DMS53 treated with DMSO at 0.1 percent for 48 hours (cell line): Measurements from ENCODE around the gene CATSPER3.

ENCODE experiments used
- DNase-seq: peaks from one replicate; lab custom pipeline; 2025; ENCODE audit not compliant: unreplicated experiment; lab: John Stamatoyannopoulos, UW

Gene CATSPER3

GRCh38 chr5:134967607-134968006 lies at the start of gene CATSPER3:
Gene CATSPER3, plus strand, starts transcription at chr5:134967907. Its CDS starts 85 bp downstream, at chr5:134967992.
- no peak for DNase-seq

GRCh38 chr5:134918861-134919260 lies 48.8 kb upstream of the CATSPER3 start:
- DNase-seq = no peak

DNA sequence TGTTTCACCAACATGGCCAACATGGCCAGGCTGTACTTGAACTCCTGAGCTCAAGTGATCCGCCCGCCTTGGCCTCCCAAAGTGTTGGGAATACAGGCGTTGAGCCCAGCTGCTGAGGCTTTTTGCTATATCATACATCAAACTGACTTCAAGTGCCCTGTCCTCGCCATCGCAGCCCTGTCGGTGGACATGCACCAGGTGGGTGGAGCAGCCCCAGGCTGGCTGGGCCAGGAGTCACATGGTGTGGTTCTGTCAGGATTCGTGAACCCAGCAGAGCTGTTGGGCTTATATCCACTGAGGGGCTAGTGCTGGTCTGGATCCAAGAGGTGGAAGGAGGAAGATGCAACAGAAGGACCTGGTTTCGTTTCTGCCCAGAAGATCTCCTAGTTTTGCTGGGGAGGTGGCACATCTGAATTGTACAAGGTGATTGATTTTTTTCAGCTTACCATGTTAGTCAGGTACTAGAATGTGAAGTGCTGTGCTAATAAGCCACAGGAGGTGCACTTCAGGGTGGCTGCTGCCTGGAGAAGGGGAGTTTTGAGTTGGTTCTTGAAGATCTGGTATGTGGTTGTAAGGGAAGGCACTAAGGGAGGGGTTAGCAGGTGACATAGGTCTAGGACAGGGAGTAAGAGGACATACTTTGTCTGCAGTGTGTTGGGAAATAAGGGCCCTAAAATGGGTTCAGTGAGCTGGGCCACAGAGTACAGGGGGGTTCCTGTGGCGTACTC lies 46.7 kb upstream of the CATSPER3 start:
- DNase-seq = no peak

GRCh38 chr5:134932508-134932907 lies 35.2 kb upstream of the CATSPER3 start:
- DNase-seq = no peak

DNA sequence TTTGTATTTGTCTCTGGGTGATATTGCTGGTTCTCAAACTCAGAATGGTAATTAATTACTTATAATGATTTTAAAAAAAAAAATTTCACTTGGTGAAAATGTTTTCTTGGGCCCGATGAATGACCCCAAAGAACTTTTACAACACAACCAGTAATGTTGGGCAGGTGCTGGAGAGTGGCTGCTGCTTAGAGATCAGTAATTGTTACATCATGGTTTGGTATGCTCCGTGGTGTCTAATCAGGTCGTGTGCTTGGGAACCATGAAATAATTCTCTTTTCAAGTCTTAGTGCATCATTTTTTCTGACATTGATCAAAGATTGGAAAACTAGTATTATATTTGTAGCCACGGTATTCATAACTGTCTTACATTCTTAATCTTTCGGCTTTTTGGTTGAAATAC lies 33.5 kb upstream of the CATSPER3 start:
- DNase-seq = no peak

DNA sequence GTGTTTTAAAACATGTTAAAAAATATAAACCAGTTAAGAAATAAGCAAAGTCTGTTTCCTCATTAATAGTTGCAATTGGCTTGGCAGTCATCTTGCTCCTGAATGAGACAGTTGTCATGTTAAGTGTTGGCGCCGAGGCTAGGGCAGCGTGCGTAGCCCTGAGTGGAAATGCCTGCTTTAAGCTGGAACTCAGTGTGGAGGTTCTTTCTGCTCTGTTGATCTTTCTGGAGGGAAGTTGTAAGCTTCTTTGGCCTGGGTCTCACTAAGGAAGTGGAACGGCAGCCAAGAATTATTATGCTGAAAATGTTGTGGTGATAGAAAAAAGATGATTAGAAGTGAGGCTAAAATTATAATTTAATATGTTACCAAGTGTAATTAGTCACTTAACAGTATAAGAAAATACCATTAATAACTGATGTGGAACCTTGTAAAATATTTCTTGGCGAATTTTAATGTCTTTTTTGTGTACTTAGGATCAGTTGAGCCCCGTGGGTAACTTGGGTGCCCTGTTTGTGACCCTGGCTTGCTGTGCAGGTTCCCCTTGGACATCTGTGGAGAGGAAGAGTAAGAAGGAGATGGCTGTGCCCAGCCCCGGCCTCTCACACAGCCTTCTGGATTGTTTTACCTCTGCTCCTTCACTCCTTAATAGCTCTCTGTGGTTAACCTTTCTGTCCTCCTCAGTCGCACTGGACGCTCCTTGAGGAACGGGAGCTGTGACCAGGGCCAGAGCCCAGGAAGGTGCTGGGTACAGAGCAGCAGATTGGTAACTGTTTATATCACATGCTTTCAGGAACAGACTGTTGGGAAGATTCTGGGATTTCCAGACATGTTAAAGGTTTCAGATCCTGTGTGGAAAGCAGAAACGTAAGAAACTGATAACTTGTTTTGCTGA lies 31.8 kb upstream of the CATSPER3 start:
- no peak for DNase-seq

DNA sequence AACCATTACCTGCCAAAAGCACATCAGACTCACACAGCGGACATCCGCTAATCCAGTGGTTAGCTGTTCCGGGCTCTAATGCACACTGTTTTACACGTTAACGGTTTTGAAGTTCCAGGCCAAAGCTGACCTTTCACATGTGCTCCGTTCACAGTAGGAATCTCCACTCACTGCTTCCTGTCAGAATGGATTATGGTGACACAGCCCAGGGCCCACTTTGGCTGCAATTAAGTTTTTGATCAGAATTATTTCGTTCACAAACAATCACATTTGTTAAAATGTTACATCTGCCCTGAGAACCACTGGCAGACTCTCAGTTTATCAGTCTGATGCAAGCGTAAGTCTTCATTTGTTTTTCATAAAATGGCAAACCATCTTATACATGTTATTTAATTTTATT lies 30.2 kb upstream of the CATSPER3 start:
- no peak for DNase-seq

GRCh38 chr5:134938030-134938429 lies 29.7 kb upstream of the CATSPER3 start:
- DNase-seq = no peak

GRCh38 chr5:134939500-134939899 lies 28.2 kb upstream of the CATSPER3 start:
- DNase-seq = no peak

- no peak for DNase-seq
Observed at GRCh38 chr5:134943547-134943946, 24.2 kb upstream of the CATSPER3 start.

DNA sequence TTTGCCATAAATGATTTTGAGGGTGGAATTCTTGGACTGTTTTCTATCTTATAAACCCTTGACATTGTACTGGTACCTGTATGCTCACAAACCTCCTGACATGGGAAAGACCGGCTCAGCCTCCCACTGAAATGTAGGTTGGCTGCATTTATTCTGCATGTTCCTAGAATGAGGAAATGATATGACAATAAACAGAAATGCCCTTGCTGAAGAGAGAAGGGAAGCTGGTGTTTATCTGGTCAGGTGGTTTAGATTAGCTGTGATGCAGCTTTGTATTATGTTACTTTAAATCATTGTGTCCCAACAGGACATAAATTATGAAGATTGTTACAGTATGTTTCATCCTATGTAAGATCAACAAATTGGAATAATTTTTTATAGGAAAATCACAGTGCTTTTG lies 23.1 kb upstream of the CATSPER3 start:
- no peak for DNase-seq

DNA sequence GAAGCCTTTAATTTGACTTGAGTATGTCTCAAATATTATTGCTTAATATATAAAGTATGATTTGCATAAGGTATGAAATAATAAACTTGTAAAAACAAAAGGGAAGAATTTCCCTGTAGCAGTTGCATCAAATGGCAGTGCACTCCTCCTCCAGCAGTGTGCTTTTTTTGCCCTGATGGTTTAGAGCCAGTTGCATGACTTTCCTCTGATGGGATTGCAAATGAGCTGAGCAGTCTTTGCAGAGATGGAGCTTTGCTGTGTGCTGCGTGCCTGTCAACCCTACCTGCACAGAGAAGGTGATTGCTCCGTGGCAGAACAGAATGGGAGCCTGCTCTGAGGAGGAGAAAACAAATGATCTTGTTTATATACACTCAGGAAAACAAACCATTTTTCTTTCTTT lies 22.7 kb upstream of the CATSPER3 start:
- DNase-seq = no peak

DNA sequence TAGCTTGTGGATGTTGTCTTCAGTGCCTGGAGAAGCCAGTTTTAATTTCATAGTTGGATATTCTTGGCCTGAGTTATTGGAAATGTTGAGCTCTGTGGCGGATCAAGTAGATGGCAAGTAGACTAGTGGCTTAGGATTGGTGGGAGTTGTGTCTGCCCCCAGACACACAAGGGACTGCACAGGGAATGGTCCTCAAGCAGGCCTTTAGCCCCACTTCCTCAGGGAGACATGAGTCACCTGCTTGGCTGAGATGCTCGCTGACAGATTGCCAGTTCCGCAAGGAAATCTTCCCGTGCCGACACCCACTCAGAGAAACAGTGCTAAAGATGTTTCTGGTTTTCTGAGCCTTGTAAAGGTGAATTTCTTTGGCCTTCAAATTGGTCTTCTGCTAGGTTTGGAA lies 18.8 kb upstream of the CATSPER3 start:
- no peak for DNase-seq

DNA sequence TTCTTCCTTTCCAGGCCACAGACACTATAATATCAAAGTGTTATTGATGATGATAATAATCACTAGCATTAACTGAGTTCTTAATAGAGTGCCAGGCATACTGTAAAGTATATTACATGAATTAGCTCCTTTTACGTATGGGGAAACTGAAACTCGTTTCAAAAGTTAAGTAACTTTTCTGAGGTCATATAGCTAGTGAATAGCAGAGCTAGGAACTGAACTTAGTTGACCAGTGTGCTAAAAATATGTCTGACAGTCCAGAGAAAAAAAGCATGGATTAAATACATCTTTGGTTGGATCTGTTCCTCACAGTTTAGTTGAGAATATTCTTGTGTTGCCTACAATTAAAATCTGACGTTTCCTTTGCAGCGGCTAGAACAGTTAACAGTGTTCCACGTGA lies 18.4 kb upstream of the CATSPER3 start:
- no peak for DNase-seq

GRCh38 chr5:134957920-134958608 lies 9.6 kb upstream of the CATSPER3 start:
- DNase-seq = no peak

GRCh38 chr5:134958755-134959154 lies 9.0 kb upstream of the CATSPER3 start:
- DNase-seq = no peak

GRCh38 chr5:134963098-134963497 lies 4.6 kb upstream of the CATSPER3 start:
- DNase-seq = no peak

DNA sequence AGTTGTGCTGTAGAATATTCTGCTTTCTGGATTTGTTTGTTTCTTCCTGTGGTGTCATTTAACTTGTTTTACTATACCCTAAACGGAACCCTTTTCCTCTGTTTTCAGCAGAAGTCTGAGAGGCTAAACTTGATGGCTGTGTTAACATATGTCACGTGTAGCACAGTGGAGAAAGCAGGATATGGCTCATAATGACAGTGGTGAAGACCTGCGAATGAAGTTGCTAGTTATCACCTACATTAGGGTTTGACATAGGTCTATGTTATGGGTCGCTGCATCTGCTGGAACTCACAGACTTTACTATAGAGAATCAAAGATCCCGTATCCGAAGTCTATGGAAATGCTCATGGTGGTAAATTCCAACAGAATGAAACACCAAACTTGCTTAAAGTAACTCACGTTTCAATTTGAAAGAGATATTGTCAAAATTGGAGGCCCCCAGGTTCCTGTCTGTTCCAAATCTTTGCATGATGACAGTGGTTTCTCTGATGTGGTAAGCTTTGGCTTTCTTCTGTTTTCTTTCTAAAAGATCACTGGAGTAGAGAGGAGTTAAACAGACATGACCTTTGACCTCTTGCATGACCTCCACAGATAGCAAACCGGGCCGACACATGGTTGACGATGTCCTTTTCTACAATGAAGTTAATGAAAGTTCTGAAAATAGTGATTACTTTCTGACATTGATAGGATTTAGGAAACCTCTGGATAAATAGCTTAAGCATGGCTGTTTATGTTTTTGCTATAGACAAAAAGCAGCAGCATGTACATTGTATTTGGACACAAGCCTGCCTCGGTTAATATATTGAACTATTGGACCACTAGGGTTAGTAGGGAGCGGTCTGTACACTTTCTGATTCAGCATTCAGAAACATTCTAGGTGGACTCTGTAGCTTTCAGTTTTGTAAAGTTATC lies 3.1 kb upstream of the CATSPER3 start:
- no peak for DNase-seq

DNA sequence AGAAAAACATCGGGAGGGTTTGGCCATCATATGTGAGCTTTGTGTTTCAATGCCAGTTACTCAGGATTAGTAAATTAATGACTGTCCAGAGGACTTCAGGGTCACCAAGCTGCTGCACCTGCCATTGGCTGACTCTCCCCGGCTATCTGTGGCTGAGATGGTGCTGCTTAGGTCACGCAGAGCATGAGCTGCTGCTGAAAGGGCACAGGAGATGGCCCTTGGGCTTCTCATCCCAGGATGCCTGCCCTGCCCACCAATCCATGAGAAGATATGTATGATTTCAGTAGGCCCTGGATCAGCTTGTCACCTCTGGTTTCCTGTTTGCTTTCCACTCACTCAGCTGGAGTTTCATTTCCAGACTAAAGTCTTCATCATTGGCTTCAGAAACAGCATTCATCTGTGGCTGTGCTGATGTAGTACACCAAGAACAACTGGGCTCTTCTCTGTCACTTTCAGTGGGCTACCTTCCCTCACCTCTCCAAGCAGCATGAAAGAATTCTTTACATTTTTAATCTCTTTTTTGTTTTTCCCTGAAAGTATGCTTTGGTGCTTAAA lies 2.4 kb upstream of the CATSPER3 start:
- no peak for DNase-seq

- peak; percentile 61 for DNase-seq
Observed at GRCh38 chr5:134968055-134968454, 348 bp downstream of the CATSPER3 start.
